ENCODE measurements around the gene EFS. TPM values are rescaled to one million over a fixed set of nuclear protein-coding genes. Genes with fewer than 3 reads are reported as not detected.

Gene EFS, protein sequence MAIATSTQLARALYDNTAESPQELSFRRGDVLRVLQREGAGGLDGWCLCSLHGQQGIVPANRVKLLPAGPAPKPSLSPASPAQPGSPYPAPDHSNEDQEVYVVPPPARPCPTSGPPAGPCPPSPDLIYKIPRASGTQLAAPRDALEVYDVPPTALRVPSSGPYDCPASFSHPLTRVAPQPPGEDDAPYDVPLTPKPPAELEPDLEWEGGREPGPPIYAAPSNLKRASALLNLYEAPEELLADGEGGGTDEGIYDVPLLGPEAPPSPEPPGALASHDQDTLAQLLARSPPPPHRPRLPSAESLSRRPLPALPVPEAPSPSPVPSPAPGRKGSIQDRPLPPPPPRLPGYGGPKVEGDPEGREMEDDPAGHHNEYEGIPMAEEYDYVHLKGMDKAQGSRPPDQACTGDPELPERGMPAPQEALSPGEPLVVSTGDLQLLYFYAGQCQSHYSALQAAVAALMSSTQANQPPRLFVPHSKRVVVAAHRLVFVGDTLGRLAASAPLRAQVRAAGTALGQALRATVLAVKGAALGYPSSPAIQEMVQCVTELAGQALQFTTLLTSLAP
- not detected in 2 replicates for total RNA-seq

DNA sequence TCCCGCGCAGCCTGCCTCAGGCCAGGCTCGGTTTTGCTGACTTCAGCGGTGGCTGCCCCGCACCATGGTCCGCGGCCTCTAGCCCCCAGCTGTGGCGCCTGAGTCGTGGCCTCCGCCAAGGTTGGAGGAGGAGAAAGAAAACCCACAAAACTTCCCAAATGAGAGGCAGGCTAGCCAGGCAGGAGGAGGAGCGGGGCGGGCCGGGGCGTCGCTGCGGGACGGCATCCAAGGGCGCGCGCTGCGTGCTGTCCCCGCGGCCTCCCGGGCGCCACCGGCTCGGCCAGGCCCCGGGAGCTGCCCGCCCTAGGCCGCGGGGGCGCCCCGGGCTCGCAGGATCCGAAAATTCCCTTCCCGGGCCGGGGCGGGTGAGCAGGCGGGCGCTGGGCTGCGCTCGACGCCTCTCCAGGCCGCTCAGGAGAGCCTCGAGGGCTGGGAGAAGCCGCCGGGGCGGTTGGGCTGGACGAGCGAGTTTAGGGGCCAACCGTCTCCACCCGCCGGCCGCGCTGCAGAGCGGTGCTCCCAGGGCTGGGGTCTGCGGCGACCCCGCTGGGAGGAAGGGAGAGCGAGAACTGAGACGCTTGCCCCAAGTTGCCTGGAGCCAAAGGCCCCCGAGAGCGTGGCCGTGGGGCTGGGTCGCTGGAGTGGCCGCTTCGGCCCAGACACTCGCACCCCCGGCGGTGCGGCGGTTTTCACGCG, at the start of gene EFS:
EFS (minus strand) TSS at position 137 of the 696 bp plus-strand sequence. CDS start 147 bp downstream, outside the sequence.

DNA sequence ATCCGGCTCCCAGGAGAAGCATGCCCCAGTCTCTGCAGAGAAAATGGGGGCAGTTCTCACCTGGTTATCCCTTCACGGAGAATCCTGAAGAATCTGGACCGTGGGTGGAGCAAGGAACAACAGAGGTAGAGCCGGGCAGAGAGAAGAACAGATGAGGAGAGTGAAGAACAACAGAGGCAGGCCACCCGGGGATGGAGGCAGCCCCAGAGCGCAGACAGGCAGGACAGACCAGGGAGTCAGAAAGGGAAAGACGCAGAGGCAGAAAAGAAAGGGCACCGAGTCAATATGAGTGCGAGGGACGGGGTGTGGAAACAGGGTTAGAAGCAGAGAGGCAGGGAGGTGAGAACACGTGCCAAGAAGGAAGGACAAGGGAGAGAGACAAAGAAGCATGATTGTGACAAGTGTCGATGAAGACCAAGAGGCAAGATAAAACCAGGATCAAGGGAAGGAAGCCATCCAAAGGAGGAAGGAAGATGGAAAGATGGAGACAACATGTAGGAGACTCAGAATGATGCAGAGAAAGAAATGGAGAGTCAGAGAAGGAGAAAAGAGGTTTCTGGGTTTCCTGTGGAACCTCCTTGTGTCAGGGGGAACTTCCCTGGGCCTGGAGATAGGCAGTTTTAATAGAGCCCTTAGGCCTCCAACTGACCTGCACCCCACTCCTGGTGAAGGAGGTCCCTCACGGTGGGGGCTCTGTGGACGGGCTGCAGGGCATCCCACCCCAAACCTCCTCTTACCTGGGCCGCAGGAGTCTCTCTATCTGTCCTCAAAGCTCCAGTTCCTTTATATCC, 42.7 kb upstream of the EFS start, which contains the start of gene MYH6:
MYH6 (minus strand) TSS at position 758 of the 791 bp plus-strand sequence. CDS start 1,050 bp downstream, outside the sequence.

DNA sequence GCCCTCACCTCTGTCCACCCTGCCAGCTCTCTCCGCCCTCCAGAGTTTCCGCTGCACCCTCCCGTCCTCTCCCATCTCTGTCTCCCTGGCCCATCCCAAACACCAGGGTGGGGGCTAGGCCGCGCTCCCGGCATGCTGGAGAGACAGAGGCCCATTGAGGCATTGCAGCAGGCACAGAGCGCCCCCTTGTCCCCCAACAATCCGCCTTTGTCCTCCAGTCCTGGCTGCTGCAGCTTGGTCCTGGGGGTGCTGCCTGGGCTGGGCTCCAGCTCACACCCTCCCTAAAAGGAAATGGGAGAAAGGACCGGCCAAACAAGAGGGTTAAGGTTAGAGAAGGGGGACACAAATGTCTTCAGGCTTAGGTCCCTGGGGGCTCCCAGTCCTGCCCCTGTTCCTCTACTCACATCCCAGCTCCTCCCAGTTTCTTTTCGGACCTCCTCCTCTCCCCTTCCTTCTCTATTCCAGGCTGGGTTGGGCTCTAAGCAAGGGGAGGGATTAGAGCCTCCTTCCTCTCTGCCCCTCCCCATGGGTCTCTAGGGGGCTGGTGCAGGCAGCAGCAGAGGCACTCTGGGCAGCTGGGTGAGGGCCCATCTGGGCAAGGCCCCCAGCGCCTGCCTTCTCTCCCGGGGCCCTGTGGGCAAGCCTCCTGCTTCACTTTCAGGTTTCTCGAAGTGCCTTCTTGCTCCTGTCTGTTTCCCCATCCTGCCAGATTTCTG, 11.7 kb upstream of the EFS start, which contains the start of gene CMTM5:
CMTM5 (plus strand) TSS at position 565 of the 716 bp plus-strand sequence. CDS start 206 bp downstream, outside the sequence.

DNA sequence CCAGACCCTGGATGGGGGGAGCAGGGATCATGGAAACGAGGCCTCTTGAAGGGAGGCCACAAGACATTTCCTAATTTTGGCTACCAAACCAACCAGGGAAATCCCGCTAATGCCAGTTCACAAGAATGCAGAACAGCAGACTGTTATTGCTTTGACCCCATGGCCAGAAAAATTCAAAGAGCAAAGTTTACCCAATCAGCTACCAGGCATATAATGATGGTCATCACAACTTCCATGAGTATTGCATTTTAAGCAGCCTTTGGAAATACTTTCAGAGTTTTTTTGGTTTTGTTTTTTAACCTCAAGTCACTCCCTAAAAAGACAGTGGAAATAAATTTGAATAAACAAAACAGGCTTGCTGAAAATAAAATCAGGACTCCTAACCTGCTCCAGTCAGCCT, 7.5 kb upstream of the EFS start, which contains the start of gene IL25:
IL25 (plus strand) TSS at position 301 of the 400 bp plus-strand sequence.

DNA sequence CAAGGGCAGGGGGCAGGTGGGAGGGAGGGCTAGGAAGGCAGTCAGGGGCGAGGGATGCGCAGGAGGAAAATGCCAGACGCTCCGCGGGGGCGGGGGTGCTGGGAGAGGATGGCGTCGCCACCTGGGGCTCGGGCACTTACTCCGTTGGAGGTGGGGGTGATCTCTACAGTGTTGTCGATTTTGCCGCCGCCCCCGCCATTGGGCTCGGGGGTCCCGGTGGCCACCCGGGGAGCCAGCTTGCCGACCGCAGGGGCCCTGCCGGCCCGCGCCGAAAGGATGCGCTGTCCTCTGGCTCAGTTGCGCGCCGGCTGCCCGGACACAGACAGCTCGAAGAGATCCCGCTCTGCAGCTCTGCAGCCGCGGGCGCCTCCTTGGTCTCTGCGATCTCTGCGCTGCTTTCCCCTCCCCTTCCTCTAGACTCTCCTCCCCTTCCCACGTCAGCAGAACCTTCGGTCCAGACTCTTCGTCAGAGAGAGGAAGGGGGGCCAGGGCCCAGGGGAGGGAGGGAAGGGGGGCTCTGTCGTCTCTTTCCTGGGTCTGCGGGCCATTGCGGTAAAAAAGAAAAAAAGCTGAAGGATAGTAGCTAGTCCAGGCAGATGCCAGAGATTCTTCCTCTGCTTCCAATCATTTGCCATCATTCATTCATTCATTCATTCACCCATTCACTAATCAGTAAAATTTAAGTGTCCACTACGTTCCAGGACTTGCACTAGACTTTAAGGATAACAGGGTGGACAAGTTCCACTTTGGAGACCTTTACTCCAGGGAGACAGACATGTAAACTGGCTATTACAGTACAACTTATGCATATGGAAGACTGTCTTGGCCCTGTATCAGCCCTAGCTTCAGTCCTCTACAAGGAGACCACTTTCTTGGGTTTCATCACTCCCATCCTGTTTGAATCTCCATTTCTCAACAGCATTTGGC, 12.2 kb downstream of the EFS start, which contains the start of gene SLC22A17:
SLC22A17 (minus strand) TSS at position 382 of the 927 bp plus-strand sequence.

DNA sequence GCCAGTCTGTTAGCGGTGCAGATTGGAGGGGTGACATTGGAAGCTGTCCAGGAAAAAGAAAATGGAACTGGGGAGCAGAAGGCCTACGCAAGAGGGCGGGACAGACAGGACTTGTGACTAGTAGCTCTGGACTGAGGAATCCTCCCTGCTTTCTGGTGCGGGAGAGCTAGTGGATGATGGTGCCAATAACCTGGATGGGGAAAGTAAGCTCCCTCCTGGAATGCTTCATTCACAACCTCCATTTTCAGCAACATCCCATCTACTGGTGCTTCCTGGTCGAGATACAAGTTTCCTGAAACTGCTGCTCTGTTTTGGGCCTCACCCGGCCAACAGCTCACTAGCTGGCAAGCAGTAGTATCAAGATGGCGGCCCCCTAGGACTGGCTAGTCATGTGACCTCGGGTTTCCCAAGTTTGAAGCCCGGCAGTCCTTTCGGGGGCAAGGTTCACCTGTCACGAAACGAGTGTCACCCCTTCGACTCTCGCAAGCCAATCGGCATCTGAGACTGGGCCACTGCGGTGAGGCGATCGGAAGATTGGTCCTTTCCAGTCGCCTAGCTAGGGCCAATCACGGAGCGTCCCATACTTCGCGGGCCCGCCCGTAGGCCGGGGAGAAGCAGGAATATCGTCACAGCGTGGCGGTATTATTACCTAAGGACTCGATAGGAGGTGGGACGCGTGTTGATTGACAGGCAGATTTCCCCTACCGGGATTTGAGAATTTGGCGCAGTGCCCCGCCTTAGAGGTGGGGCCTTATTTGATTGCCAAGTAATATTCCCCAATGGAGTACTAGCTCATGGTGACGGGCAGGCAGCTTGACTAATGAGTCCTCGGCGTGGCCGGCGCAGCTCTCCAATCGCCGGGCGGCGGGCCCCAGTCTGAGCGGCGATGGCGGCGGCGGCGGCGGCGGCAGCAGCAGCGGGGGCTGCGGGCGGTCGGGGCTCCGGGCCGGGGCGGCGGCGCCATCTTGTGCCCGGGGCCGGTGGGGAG, 44.1 kb downstream of the EFS start, which contains the start of gene PABPN1:
PABPN1 (plus strand) TSS at position 874 of the 988 bp plus-strand sequence; CDS start at position 887, 13 bp downstream.

DNA sequence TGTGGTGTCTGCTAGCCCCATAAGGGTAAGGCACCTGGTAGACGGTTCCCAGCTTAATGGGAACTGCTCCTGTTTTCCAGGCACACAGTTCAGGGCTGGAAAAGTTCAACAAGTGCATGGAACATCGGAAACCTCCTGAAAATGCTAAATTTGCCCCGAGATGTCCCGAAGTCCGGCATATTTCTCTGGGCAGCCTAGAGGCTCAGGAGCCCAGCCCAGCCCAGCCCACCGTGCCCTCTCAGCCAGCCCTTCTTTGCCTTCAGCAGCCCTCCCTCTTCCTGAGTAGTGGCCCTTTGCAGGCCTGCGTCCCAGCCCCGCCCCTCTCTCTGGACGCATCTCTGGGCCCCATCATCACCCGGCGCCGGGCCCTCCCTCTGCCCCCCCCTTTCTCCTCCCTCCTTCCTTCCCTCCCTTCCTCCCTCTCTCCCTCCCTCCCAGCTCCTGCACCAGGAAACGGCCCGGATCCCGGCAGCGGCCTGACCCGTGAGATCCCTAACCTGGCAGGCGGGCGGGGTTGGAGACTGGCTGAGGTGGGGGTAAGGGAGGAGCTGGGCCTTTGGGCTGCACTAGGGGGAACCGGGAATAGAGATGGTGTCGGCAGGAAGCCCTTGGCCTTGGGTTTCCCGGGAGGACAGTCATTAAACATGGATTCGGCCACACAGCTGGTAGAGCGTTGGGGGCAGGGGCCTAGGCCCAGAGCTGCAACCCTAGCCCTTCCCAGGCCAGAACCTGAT, 58.4 kb downstream of the EFS start, which contains the start of gene BCL2L2:
BCL2L2 (plus strand) TSS at position 422 of the 734 bp plus-strand sequence. CDS start 935 bp downstream, outside the sequence.

Other genes with a start within 250 kb of the EFS start
- not detected in 2 replicates for gene CEBPE, start 245.9 kb downstream of the EFS start, total RNA-seq
- not detected in 2 replicates for gene SLC7A8, start 181.5 kb downstream of the EFS start, total RNA-seq
- not detected in 2 replicates for gene RNF212B, start 127.2 kb downstream of the EFS start, total RNA-seq
- 5.9 and 6.7 TPM in 2 replicates for gene HOMEZ, start 79.0 kb downstream of the EFS start, total RNA-seq
- gene PPP1R3E, start 62.3 kb downstream of the EFS start, total RNA-seq = 1.00 and 2.1 TPM in 2 replicates
- gene BCL2L2, start 58.3 kb downstream of the EFS start, total RNA-seq = 7.7 and 11.4 TPM in 2 replicates
- gene PABPN1, start 43.7 kb downstream of the EFS start, total RNA-seq = 61.6 and 76.0 TPM in 2 replicates
- 0.20 TPM in 1 of 2 replicates, not detected in the other for gene SLC22A17, start 12.3 kb downstream of the EFS start, total RNA-seq
- gene IL25, start 7.6 kb upstream of the EFS start, total RNA-seq = not detected in 2 replicates
- gene CMTM5, start 11.9 kb upstream of the EFS start, total RNA-seq = not detected in 2 replicates
- 0.05 TPM in 1 of 2 replicates, not detected in the other for gene MYH6, start 43.1 kb upstream of the EFS start, total RNA-seq
- gene MYH7, start 70.5 kb upstream of the EFS start, total RNA-seq = not detected in 2 replicates
- gene NGDN, start 104.5 kb upstream of the EFS start, total RNA-seq = 30.2 and 33.4 TPM in 2 replicates
- under 0.01 and 0.69 TPM in 2 replicates for gene ZFHX2, start 186.6 kb upstream of the EFS start, total RNA-seq
- 5.5 and 8.3 TPM in 2 replicates for gene THTPA, start 191.1 kb upstream of the EFS start, total RNA-seq
- gene AP1G2, start 202.6 kb upstream of the EFS start, total RNA-seq = 16.8 and 20.3 TPM in 2 replicates
- not detected in 2 replicates for gene JPH4, start 213.6 kb upstream of the EFS start, total RNA-seq

Measured in mammary microvascular endothelial cell (primary cell).